Measurements from ENCODE around the gene HES6.

HES6 gene

DNA sequence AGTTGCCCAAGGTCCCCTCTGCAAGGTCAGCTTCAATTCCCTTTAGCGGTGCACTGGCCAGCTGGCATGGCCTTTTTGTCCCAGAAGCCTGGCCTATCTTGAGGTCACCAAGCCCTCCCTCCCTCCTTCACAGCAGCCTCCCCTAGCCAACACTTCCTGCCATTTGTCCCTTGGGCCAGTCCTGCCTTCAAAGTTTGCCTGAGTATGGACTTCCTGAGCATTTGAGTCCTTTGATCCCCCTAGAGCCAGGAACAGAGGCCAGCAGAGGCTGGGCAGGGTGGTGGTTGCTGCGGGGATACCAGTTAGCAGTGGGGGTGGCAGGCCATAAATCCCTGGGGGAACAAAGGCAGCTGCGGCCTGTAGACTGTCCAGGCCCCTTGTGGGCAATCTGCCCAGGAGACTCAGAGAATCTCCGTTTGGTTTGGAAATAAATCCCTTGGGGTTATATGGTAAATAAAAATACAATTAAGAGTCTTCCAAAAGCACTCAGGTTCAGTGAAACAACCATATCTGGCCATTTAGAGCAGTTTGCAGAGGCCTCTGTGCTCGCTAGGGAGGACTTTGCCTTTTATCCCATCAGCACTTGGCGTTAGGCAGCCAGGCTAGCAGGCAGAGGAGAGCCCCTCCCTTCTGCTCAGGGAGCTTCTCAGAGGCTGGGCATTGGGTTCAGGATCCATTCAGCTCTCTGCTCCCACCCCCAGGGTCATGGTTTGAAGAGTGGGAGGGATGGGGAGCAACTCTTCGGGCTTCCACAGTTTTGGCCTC, 3.1 kb upstream of the HES6 start:
- no peak overlapping the region for H3K9ac ChIP-seq (ENCODE audit: low read length)
- no peak overlapping the region for H3K4me3 ChIP-seq (ENCODE audit: insufficient read depth in 1 of 2, low read depth in 1 of 2, low read length in 2 of 2)
- H3K4me1 ChIP-seq (ENCODE audit: control insufficient read depth, insufficient read depth, low read depth, low read length) = peaks cover 18% of the 10 kb centered on the region
- H4K8ac ChIP-seq (ENCODE audit: low read length) = peak overlapping the region; percentile 23
- no peak overlapping the region for H4K91ac ChIP-seq (ENCODE audit: low read length)
- no peaks in the 10 kb centered on the region for H3K79me1 ChIP-seq (replicated peaks; ENCODE audit: low read length, poor library complexity, severe bottlenecking)
- no peak overlapping the region for H3K27ac ChIP-seq (ENCODE audit: low read length, poor library complexity, severe bottlenecking)
- no peak overlapping the region for H3K23ac ChIP-seq (ENCODE audit: low read length in 2 of 2)
- H3K36me3 ChIP-seq (ENCODE audit: control insufficient read depth in 1 of 2, insufficient read depth in 2 of 2, low read depth in 1 of 2, low read length in 2 of 2) = peaks cover 5 to 27% of the 10 kb centered on the region in 2 experiments
- no peak overlapping the region for H2BK5ac ChIP-seq (ENCODE audit: low read depth, low read length, poor library complexity, severe bottlenecking)
- H3K9me3 ChIP-seq (ENCODE audit: control insufficient read depth, low read length) = no peaks in the 10 kb centered on the region
- WGBS = 76% methylated on average over 5 of the region's 7 CpGs
- H3K4ac ChIP-seq (ENCODE audit: low read depth in 1 of 2, low read length in 2 of 2) = no peak overlapping the region
- peak; percentile 39 for DNase-seq
- peaks cover 22% of the 10 kb centered on the region in 2 experiments for H3K27me3 ChIP-seq (ENCODE audit: control insufficient read depth in 1 of 2, insufficient read depth in 1 of 2, low read length in 2 of 2)
- H2AFZ ChIP-seq (ENCODE audit: low read depth, low read length) = no peak overlapping the region
- H2BK15ac ChIP-seq (ENCODE audit: low read depth, poor library complexity, severe bottlenecking) = no peak overlapping the region
- no peak overlapping the region for H2AK5ac ChIP-seq (ENCODE audit: low read length, severe bottlenecking)
- no peak overlapping the region for H3K14ac ChIP-seq (ENCODE audit: low read length in 2 of 2)
- no peak overlapping the region for H3K4me2 ChIP-seq (ENCODE audit: low read length, poor library complexity, severe bottlenecking)
- H3K18ac ChIP-seq (ENCODE audit: low read depth in 1 of 2, low read length in 2 of 2) = no peak overlapping the region
- H2BK120ac ChIP-seq (ENCODE audit: low read depth, low read length) = no peak overlapping the region
- peak overlapping the region; percentile 7 to 28 for H2BK12ac ChIP-seq (ENCODE audit: low read length in 2 of 2)

- Histone ChIP-seq H3K27ac (ENCODE audit: low read length, poor library complexity, severe bottlenecking) (no peak overlapping the region), H4K8ac (ENCODE audit: low read length) (no peak overlapping the region), H2AFZ (ENCODE audit: low read depth, low read length) (no peak overlapping the region), H3K79me1 (replicated peaks; ENCODE audit: low read length, poor library complexity, severe bottlenecking) (no peaks in the 10 kb centered on the region), H4K91ac (ENCODE audit: low read length) (no peak overlapping the region), H3K4ac (ENCODE audit: low read depth in 1 of 2, low read length in 2 of 2) (no peak overlapping the region), H3K27me3 (ENCODE audit: control insufficient read depth in 1 of 2, insufficient read depth in 1 of 2, low read length in 2 of 2) (peaks cover 30 to 31% of the 10 kb centered on the region in 2 experiments), H2BK120ac (ENCODE audit: low read depth, low read length) (no peak overlapping the region), H3K4me2 (ENCODE audit: low read length, poor library complexity, severe bottlenecking) (no peak overlapping the region), H2BK15ac (ENCODE audit: low read depth, poor library complexity, severe bottlenecking) (no peak overlapping the region), H3K36me3 (ENCODE audit: control insufficient read depth in 1 of 2, insufficient read depth in 2 of 2, low read depth in 1 of 2, low read length in 2 of 2) (peaks cover 5 to 19% of the 10 kb centered on the region in 2 experiments), H3K9me3 (ENCODE audit: control insufficient read depth, low read length) (no peaks in the 10 kb centered on the region), H3K18ac (ENCODE audit: low read depth in 1 of 2, low read length in 2 of 2) (no peak overlapping the region), H3K4me1 (ENCODE audit: control insufficient read depth, insufficient read depth, low read depth, low read length) (peaks cover 18% of the 10 kb centered on the region), H2BK12ac (ENCODE audit: low read length in 2 of 2) (no peak overlapping the region), H2AK5ac (ENCODE audit: low read length, severe bottlenecking) (no peak overlapping the region), H2BK5ac (ENCODE audit: low read depth, low read length, poor library complexity, severe bottlenecking) (no peak overlapping the region), H3K9ac (ENCODE audit: low read length) (no peak overlapping the region), H3K4me3 (ENCODE audit: insufficient read depth in 1 of 2, low read depth in 1 of 2, low read length in 2 of 2) (no peak overlapping the region), H3K14ac (ENCODE audit: low read length in 2 of 2) (no peak overlapping the region), H3K23ac (ENCODE audit: low read length in 2 of 2) (no peak overlapping the region)
- no peak for DNase-seq
- 71% methylated on average over 2 of the region's 2 CpGs for WGBS
Observed at GRCh38 chr2:238241970-238242369, 2.1 kb upstream of the HES6 start.

DNA sequence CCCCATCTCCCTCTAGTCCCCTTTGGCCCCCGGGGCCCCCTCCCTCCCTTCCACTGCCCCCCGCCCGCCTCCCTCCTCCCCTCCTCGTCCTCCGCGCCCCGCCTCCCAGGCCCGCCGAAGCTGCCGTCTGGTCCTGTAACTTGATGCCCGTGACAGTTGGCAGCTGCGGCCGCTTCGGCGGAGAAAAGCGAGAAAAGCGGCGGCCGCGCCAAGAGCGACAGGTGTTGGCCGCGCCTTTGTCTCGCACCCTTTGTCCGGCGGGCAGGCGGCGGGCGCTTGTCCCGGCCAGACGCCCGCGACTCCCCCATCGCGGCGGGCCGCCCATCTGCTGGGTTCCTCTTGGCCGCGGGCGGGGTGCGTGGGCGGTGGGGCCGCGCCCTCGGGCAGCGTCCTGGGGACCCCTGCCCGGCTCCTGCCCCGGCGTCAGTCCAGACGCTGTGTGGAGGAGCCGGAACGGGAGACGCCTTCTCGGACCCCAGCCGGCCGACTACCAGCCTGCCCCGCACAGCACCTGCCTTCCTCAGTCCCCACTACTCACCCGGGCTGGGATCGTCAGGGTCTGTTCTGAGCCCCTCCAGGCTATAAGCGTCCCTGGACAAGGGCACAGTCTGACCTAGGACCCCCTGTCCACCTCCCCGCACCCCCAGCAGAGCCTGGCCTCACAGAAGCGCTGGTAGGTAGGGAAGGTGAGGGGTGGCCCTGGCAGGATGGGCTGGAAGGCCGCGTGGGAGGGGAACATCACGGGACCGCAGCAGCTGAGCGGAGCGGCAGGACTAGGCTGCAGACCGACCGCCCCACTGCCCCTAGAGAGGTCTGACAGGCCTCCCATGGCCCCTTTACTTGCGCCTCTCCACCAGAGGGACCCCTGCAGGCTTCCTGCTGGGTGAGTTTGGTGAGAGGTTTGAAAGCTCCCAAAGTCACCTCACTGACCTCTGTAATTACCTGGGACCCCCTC, 1.2 kb upstream of the HES6 start:
- Histone ChIP-seq H3K4me1 (ENCODE audit: control insufficient read depth, insufficient read depth, low read depth, low read length) (peaks cover 18% of the 10 kb centered on the region), H3K4me2 (ENCODE audit: low read length, poor library complexity, severe bottlenecking) (peak overlapping the region; percentile 52), H3K27me3 (ENCODE audit: control insufficient read depth in 1 of 2, insufficient read depth in 1 of 2, low read length in 2 of 2) (peaks cover 40 to 41% of the 10 kb centered on the region in 2 experiments), H3K18ac (ENCODE audit: low read depth in 1 of 2, low read length in 2 of 2) (no peak overlapping the region), H2AK5ac (ENCODE audit: low read length, severe bottlenecking) (no peak overlapping the region), H3K27ac (ENCODE audit: low read length, poor library complexity, severe bottlenecking) (no peak overlapping the region), H2BK5ac (ENCODE audit: low read depth, low read length, poor library complexity, severe bottlenecking) (no peak overlapping the region), H3K23ac (ENCODE audit: low read length in 2 of 2) (no peak overlapping the region), H3K14ac (ENCODE audit: low read length in 2 of 2) (no peak overlapping the region), H2BK120ac (ENCODE audit: low read depth, low read length) (no peak overlapping the region), H3K9me3 (ENCODE audit: control insufficient read depth, low read length) (no peaks in the 10 kb centered on the region), H4K8ac (ENCODE audit: low read length) (no peak overlapping the region), H4K91ac (ENCODE audit: low read length) (no peak overlapping the region), H3K79me1 (replicated peaks; ENCODE audit: low read length, poor library complexity, severe bottlenecking) (no peaks in the 10 kb centered on the region), H2AFZ (ENCODE audit: low read depth, low read length) (no peak overlapping the region), H3K4ac (ENCODE audit: low read depth in 1 of 2, low read length in 2 of 2) (no peak overlapping the region), H3K4me3 (ENCODE audit: insufficient read depth in 1 of 2, low read depth in 1 of 2, low read length in 2 of 2) (no peak overlapping the region), H2BK12ac (ENCODE audit: low read length in 2 of 2) (no peak overlapping the region), H3K36me3 (ENCODE audit: control insufficient read depth in 1 of 2, insufficient read depth in 2 of 2, low read depth in 1 of 2, low read length in 2 of 2) (peaks cover 5 to 15% of the 10 kb centered on the region in 2 experiments), H2BK15ac (ENCODE audit: low read depth, poor library complexity, severe bottlenecking) (peak overlapping the region; percentile 17), H3K9ac (ENCODE audit: low read length) (no peak overlapping the region)
- WGBS = 3% methylated on average over 47 of the region's 71 CpGs
- DNase-seq = peak; percentile 45

- peak overlapping the region; percentile 54 for H2AFZ ChIP-seq (ENCODE audit: low read depth, low read length)
- H3K23ac ChIP-seq (ENCODE audit: low read length in 2 of 2) = no peak overlapping the region
- peak overlapping the region in 1 of 2 experiments; percentile 70 for H2BK12ac ChIP-seq (ENCODE audit: low read length in 2 of 2)
- H3K4ac ChIP-seq (ENCODE audit: low read depth in 1 of 2, low read length in 2 of 2) = no peak overlapping the region
- H3K14ac ChIP-seq (ENCODE audit: low read length in 2 of 2) = peak overlapping the region in 1 of 2 experiments; percentile 19
- H2AK5ac ChIP-seq (ENCODE audit: low read length, severe bottlenecking) = no peak overlapping the region
- H3K18ac ChIP-seq (ENCODE audit: low read depth in 1 of 2, low read length in 2 of 2) = peak overlapping the region; percentile 67 to 68
- 3% methylated on average over 26 of the region's 43 CpGs for WGBS
- no peak overlapping the region for H3K27ac ChIP-seq (ENCODE audit: low read length, poor library complexity, severe bottlenecking)
- no peak overlapping the region for H2BK5ac ChIP-seq (ENCODE audit: low read depth, low read length, poor library complexity, severe bottlenecking)
- H3K9me3 ChIP-seq (ENCODE audit: control insufficient read depth, low read length) = no peaks in the 10 kb centered on the region
- peaks cover 24% of the 10 kb centered on the region for H3K4me1 ChIP-seq (ENCODE audit: control insufficient read depth, insufficient read depth, low read depth, low read length)
- no peak overlapping the region for H3K9ac ChIP-seq (ENCODE audit: low read length)
- H3K4me2 ChIP-seq (ENCODE audit: low read length, poor library complexity, severe bottlenecking) = peak overlapping the region; percentile 95
- peak overlapping the region; percentile 34 for H2BK15ac ChIP-seq (ENCODE audit: low read depth, poor library complexity, severe bottlenecking)
- no peak overlapping the region for H4K91ac ChIP-seq (ENCODE audit: low read length)
- H3K27me3 ChIP-seq (ENCODE audit: control insufficient read depth in 1 of 2, insufficient read depth in 1 of 2, low read length in 2 of 2) = peaks cover 44 to 51% of the 10 kb centered on the region in 2 experiments
- H3K79me1 ChIP-seq (replicated peaks; ENCODE audit: low read length, poor library complexity, severe bottlenecking) = no peaks in the 10 kb centered on the region
- H4K8ac ChIP-seq (ENCODE audit: low read length) = peak overlapping the region; percentile 69
- H2BK120ac ChIP-seq (ENCODE audit: low read depth, low read length) = no peak overlapping the region
- H3K4me3 ChIP-seq (ENCODE audit: insufficient read depth in 1 of 2, low read depth in 1 of 2, low read length in 2 of 2) = peak overlapping the region; percentile 71 to 79
- DNase-seq = peak; percentile 51
- H3K36me3 ChIP-seq (ENCODE audit: control insufficient read depth in 1 of 2, insufficient read depth in 2 of 2, low read depth in 1 of 2, low read length in 2 of 2) = peaks cover 0 to 4% of the 10 kb centered on the region in 2 experiments
Observed at GRCh38 chr2:238239543-238239862, 335 bp downstream of the HES6 start.
